A375 (cell line): ENCODE data around the gene TMEM234. TPM values are rescaled to one million over a fixed set of nuclear protein-coding genes. Genes with fewer than 3 reads are reported as not detected.

Experiments
- small RNA-seq: library from RNA; depleted of rRNA; stranded (forward); fragments of <200 nt; gene quantifications from one replicate; pipeline ENCODE3, GENCODE V24; 2014
- total RNA-seq: library from RNA; depleted of rRNA; stranded (reverse); fragments of >200 nt; shearing (Covaris generic); gene quantifications from 2 replicates; pipeline ENCODE4 v1.2.3, GENCODE V29; 2014; rRNA removed

Gene TMEM234
- total RNA-seq: 12.3 and 16.0 TPM in 2 replicates

DNA sequence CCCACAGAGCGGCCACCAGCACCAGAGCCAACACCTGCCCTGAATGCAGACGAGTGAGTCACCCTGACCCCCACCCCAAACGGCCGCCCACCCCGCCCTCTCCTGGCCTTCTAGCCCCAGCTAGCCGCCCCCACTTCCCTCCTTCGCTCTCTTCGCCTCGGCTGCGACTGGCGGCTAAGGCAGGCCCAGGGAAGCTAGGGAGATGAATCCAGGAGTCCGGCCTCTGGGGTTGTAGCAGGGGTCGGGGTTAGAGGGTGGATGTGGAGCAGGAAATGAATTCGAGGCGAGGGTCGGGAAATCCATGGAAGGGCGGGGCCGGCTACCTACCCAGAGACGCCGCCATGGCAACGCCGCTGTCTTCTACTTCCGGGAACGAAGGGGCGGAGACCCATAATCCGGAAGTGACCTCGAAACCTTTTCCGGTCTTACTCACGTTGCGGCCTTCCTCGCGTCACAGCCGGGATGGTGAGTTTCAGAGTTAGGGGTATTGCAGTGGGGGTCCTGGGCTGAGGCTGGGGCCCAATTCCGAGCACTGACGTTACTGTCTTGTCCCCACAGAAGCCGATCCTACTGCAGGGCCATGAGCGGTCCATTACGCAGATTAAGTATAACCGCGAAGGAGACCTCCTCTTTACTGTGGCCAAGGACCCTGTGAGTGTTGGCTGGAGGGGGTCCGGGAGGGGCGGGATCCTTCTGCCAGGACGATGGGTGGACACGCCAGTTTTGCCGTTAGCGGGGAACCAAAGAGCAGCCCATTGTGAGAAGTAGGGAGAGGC, at the start of gene TMEM234, which contains the start of gene EIF3I:
TMEM234 (minus strand) TSS at position 374 of the 776 bp plus-strand sequence; CDS start at position 343, 31 bp downstream.
EIF3I (plus strand) TSS at position 428 of the 776 bp plus-strand sequence; CDS start at position 463, 35 bp downstream.

DNA sequence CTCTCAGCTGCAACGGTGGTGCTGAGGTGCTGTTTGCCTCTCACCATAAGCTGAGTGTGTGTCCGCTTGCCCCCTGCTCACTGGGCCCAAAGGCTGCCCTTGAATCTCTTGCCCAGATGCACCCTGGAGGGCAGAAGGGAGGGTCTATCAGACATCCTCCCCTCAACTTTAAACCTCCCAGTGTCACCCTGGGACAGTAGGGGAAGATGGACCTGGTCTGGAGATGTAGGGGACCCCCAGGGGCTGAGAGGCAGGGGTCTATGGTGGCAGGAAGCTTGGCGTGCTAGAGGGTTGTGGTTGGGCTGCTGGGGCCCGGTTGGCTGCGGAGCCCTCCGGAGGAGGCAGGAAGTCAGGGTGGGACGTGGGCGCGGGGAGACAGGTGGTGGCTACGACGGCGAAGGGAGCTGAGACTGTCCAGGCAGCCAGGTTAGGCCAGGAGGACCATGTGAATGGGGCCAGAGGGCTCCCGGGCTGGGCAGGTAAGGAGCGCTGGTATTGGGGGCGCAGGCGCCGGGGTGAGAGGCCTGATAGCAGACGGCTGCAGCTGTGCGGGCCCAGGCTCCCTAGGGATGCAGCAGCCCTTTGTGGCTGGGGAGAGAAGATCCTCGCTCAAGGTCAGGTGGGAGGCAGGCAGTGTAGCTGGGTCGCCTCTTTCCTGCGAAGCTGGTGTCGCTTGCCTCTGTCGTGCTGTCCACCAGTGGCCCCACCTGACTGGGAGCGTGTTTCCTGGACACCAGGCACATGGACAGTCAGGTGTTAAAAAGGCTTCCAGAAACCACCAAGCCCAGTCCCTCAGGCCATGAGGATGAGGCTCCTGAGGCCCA, 29.0 kb upstream of the TMEM234 start, which contains the start of gene LCK:
LCK (plus strand) TSS at position 373 of the 824 bp plus-strand sequence. CDS start 23,065 bp downstream, outside the sequence.

DNA sequence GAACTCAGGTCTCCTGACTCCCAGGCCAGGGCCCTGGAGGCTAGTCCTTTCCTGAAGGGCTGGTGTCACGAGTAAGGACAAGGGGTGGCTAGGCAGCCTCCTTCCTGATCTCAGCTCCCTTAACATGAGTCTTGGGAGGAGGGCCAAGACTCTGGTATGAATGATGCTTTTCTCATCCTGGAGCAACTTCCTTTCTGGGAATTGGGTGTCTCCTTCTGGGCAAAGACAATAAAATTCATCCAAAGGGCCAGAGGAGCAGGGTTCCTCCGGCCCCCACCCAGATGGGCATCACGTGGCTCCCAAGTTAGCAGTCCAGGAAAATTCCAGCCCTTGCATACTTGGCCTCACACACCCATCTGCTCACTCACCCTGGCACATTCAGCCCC, 24.7 kb upstream of the TMEM234 start, which contains the start of gene FAM167B:
FAM167B (plus strand) TSS at position 335 of the 386 bp plus-strand sequence. CDS start 200 bp downstream, outside the sequence.

DNA sequence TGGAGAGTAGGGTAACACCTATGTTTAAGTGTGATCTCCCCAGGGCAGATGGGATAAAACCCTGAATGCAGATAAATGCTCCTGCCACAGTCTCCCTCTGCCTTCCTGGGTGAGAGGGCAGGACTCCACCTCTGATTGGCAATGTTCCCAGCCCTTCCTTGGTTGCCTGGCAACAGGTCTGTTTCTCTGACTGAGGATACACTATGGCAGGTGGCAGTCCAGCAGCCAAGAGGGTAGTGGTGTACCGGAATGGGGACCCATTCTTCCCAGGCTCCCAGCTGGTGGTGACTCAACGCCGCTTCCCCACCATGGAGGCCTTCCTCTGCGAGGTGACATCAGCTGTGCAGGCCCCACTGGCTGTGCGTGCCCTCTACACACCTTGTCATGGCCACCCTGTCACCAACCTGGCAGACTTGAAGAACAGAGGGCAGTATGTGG, 13.2 kb downstream of the TMEM234 start, which contains the start of gene DCDC2B:
DCDC2B (plus strand) TSS at position 199 of the 438 bp plus-strand sequence; CDS start at position 204, 5 bp downstream.

DNA sequence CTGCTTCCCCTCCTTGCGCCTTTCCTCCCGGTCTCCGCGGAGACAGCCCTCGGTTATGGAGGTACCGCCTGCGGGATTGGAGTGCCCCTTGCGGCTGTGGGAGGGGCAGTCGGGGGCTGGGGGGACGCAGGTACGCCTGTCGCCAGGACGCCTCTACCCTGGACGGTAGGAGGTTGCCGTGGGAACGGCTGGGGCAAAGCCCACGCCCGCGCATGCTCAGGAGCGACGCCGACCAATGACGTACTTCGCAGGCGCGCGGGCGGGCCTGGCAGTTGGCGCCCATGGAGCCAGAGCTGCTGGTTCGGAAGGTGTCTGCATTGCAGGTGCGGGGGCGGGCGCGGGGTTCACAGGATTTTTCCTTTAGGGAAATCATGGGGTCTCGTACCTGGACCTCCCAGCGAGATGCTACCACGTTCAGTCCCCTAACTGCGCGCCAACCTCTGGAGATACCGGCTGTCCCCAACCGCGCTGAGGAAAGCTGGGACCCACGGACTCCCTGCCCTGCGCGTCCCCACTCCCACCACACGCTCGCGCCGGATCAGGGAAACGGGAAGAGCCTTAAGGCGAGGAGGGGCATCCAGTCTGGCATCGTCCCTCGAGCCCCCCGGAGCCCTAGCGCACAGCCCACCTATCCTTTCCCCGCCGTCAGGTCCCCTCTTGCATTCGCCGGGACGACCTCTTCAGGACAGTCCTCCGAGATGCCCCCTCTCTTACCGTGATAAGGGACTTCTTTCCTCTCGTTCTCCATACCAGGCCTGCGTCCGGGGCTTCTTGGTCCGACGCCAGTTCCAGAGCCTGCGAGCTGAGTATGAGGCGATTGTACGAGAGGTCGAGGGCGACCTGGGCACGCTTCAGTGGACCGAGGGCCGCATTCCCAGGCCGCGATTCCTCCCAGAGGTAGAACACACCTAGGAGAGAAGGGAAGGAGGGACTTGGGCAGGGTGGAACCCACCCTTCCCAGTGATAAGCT, 16.5 kb downstream of the TMEM234 start, which contains the start of gene IQCC:
IQCC (plus strand) TSS at position 271 of the 970 bp plus-strand sequence; CDS start at position 282, 11 bp downstream.

DNA sequence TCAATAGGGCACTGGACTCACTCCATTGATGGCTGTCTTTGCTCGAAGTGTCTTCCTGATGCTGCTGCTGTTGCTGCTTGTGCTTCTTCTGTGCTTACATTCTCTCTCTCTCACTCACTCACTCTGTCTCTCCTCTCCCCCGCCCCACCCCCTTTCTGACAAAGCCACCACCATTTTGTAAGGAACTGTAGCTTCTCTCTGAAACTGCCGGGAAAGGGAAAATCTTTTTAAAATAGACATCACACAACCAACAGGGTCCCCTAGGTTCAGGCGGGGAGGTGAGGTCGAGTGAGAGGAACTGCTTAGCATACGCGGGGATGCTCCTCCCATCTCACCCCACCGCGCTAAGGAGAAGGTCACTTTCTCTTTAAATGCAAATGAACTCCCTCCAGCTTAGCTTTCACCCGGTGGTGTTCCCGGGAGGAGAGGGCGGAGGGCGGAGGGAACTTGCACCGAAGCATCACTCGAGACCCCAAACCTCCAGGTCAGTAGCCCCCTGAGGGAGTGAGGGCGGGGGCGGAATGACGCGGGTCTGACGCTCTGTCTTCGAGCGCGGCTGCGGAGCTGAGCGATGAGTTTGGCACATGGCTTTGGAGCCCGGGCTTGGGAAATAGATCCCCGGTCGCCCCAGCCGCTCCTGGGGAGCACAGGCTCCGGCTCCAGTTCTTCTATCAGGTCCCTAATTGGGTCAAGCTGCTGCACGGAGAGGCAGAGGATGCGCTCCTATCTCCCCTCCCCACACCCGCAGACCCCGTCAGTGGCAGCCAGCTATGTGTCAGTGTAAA, 21.7 kb downstream of the TMEM234 start, which contains the start of gene CCDC28B:
CCDC28B (plus strand) TSS at position 370 of the 785 bp plus-strand sequence. CDS start 1,341 bp downstream, outside the sequence.

DNA sequence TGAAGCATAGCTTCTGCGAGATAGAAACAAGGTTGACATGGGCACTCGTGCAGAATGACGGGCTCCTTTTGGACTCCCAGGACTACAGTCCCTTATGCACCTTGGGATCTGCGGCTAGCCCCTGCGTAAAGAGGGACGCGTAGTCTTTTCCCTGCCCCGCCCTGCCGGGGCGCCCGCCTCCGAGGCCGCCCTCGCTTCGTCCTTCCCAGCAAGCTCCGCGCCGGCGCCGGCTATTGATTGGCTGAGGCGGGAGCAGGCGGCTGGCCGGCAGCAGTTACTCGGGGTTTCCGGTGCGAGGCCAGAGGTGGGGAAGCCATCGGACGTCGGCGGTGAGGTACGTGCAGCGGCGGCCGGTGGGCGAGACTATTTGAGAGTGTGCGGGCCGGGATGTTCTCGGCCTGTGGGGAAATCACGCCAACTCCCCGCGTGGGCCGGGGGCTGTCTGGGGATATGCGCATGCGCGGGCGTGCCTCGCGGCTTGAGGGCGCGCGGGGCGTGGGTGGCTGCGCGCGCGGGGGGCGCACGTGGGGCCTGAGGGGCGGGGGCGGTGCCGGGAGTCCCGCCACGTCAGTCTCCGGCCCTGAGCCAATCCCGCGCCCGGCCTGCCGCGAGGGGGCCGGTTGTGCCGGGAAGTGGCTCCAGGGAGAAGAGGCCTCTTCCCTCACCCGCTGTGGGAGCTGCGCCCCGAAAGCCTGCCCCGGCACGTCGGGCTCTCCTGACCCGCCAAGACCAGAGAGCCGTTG, 42.5 kb downstream of the TMEM234 start, which contains the start of gene TXLNA:
TXLNA (plus strand) TSS at position 233 of the 743 bp plus-strand sequence. CDS start 671 bp downstream, outside the sequence.

Small RNA genes within 50 kb of the gene (small RNA-seq; reads per million reads assigned to genes)
- gene RF00017: not detected

Other genes starting within 250 kb of the TMEM234 start
- 78.7 and 97.4 TPM in 2 replicates for gene KHDRBS1, start 208.5 kb downstream of the TMEM234 start, total RNA-seq
- gene TMEM39B, start 149.4 kb downstream of the TMEM234 start, total RNA-seq: 6.3 and 7.4 TPM in 2 replicates
- 31.9 TPM in 2 replicates for gene KPNA6, start 114.3 kb downstream of the TMEM234 start, total RNA-seq
- 76.9 and 78.7 TPM in 2 replicates for gene TXLNA, start 42.7 kb downstream of the TMEM234 start, total RNA-seq
- 32.6 and 40.1 TPM in 2 replicates for gene CCDC28B, start 21.8 kb downstream of the TMEM234 start, total RNA-seq
- gene IQCC, start 16.7 kb downstream of the TMEM234 start, total RNA-seq: 5.8 and 6.1 TPM in 2 replicates
- not detected in 2 replicates for gene DCDC2B, start 13.3 kb downstream of the TMEM234 start, total RNA-seq
- gene EIF3I, start 54 bp upstream of the TMEM234 start, total RNA-seq: 440 and 450 TPM in 2 replicates
- 0.37 and 0.57 TPM in 2 replicates for gene FAM167B, start 24.9 kb upstream of the TMEM234 start, total RNA-seq
- gene LCK, start 28.9 kb upstream of the TMEM234 start, total RNA-seq: 0.30 TPM in 1 of 2 replicates, not detected in the other
- gene HDAC1, start 69.7 kb upstream of the TMEM234 start, total RNA-seq: 121 and 126 TPM in 2 replicates
- gene MARCKSL1, start 113.9 kb upstream of the TMEM234 start, total RNA-seq: 151 and 153 TPM in 2 replicates
- 4.8 and 7.3 TPM in 2 replicates for gene FAM229A, start 140.1 kb upstream of the TMEM234 start, total RNA-seq
- gene TSSK3, start 140.2 kb upstream of the TMEM234 start, total RNA-seq: 1.3 and 1.5 TPM in 2 replicates
- 54.4 and 56.0 TPM in 2 replicates for gene BSDC1, start 172.1 kb upstream of the TMEM234 start, total RNA-seq
- gene ZBTB8B, start 242.7 kb upstream of the TMEM234 start, total RNA-seq: 0.13 and 0.15 TPM in 2 replicates